ENCODE results near the gene PLXDC1.

Gene PLXDC1

GRCh38 chr17:39192901-39193300 lies 41.5 kb upstream of the PLXDC1 start:
- no peak overlapping the region for H3K4me3 ChIP-seq (ENCODE audit: low read depth, low read length)
- no peak for TF ChIP-seq CTCF (IDR thresholded peaks at IDR 0.05; ENCODE audit: control insufficient read depth, extremely low read depth, insufficient read depth)
- no peak for DNase-seq (ENCODE audit: low read depth)

- TF ChIP-seq CTCF (IDR thresholded peaks at IDR 0.05; ENCODE audit: control insufficient read depth, extremely low read depth, insufficient read depth): no peak
- H3K4me3 ChIP-seq (ENCODE audit: low read depth, low read length): no peak overlapping the region
- DNase-seq (ENCODE audit: low read depth): no peak
These were observed 40.5 kb upstream of the PLXDC1 start for GRCh38 chr17:39191750-39192510.

GRCh38 chr17:39187152-39187830 lies 35.9 kb upstream of the PLXDC1 start:
- no peak for TF ChIP-seq CTCF (IDR thresholded peaks at IDR 0.05; ENCODE audit: control insufficient read depth, extremely low read depth, insufficient read depth)
- H3K4me3 ChIP-seq (ENCODE audit: low read depth, low read length): no peak overlapping the region
- no peak for DNase-seq (ENCODE audit: low read depth)

GRCh38 chr17:39186481-39187002 lies 35.1 kb upstream of the PLXDC1 start:
- TF ChIP-seq CTCF (IDR thresholded peaks at IDR 0.05; ENCODE audit: control insufficient read depth, extremely low read depth, insufficient read depth): no peak
- H3K4me3 ChIP-seq (ENCODE audit: low read depth, low read length): no peak overlapping the region
- no peak for DNase-seq (ENCODE audit: low read depth)

- TF ChIP-seq CTCF (IDR thresholded peaks at IDR 0.05; ENCODE audit: control insufficient read depth, extremely low read depth, insufficient read depth): no peak
- H3K4me3 ChIP-seq (ENCODE audit: low read depth, low read length): no peak overlapping the region
- DNase-seq (ENCODE audit: low read depth): no peak
These were observed 32.3 kb upstream of the PLXDC1 start for GRCh38 chr17:39183720-39184119.

- no peak for TF ChIP-seq CTCF (IDR thresholded peaks at IDR 0.05; ENCODE audit: control insufficient read depth, extremely low read depth, insufficient read depth)
- H3K4me3 ChIP-seq (ENCODE audit: low read depth, low read length): no peak overlapping the region
- no peak for DNase-seq (ENCODE audit: low read depth)
These were observed 31.6 kb upstream of the PLXDC1 start for GRCh38 chr17:39183045-39183444.

Data from LNCaP clone FGC (cell line).